ENCODE data around the gene CETN2.

GRCh38 chrX:152822383-152823086 lies 8.0 kb downstream of the CETN2 start:
- no peak for TF ChIP-seq CTCF (optimal IDR thresholded peaks at IDR 0.05 in 1 of 3, IDR thresholded peaks at IDR 0.05 in 1 of 3, conservative IDR thresholded peaks at IDR 0.05 in 1 of 3; ENCODE audit: extremely low read depth in 1 of 3, insufficient read depth in 2 of 3, low read length in 3 of 3)
- no peak for TF ChIP-seq EZH2 (IDR thresholded peaks at IDR 0.05; ENCODE audit: low read length)
